ENCODE results near the gene ITSN1.
A peak's percentile ranks its signal among the peaks of the same experiment; 100 is the strongest.

The ITSN1 gene

GRCh38 chr21:33940164-33940880 lies 298.0 kb downstream of the ITSN1 start:
- DNase-seq = no peak

GRCh38 chr21:33940881-33941245 lies 298.6 kb downstream of the ITSN1 start:
- DNase-seq = no peak

DNA sequence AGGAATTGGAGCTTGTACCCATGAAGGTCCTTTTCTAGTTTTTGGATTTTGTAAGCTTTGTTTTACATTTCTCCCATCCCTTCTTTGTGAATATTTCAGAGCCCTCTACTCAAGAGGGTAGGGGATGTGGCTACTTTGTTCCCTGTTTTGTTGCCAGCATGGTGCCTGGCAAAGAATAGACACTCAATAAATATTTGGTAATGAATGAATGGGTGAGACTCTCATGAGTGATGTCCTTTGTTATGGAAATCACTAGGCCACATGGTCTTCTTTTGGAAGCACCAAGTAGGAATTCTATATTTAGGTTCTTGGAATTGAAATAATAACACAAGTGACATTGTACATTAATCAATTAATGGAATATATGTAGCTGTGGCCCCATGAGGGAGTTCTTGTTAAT lies 300.1 kb downstream of the ITSN1 start:
- DNase-seq = no peak

DNA sequence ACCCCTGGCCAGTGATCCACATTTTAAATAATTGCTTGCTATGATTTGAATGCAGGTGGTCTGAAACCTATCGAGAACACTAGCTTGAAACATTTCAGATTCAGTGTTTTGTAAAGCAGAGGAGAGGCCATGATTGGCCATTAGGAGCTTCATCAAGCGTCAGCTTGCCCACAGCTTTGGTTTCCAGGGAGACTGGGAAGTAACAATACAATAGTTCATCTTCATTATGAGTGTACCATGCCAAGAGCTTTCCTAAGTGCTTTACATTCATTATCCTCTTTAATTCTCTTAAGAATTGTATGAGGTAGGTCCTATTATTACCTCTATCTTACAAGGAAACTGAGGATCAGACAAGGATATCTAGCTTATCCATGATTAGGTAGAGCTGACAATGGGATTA lies 301.0 kb downstream of the ITSN1 start:
- DNase-seq = no peak

DNA sequence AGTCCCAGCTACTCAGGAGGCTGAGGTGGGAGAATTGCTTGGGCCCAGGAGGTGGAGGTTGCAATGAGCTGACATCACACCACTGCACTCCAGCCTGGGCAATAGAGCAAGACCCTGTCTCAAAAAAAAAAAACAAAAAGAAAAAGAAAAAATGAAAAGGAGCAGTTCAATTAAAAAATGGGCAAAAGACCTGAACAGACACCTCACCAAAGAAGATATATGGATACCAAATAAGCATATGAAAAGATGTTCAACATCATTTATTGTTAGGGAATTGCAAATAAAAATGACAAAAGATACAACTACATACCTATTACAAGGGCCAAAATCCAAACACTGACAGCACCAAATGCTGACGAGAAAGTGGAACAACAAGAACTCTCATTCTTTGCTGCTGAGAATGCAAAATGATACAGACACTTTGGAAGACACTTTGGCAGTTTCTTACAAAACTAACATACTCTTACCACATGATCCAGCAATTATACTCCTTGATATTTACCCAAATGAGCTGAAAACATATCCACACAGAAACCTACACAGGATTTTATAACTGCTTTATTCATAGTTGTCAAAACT lies 302.0 kb downstream of the ITSN1 start:
- no peak for DNase-seq

GRCh38 chr21:33945652-33946270 lies 303.5 kb downstream of the ITSN1 start:
- DNase-seq = no peak

GRCh38 chr21:33947451-33948095 lies 305.3 kb downstream of the ITSN1 start:
- peak; percentile 67 for DNase-seq

GRCh38 chr21:33948096-33948950 lies 306.0 kb downstream of the ITSN1 start:
- DNase-seq = peak; percentile 53

- no peak for DNase-seq
Measured at GRCh38 chr21:33948951-33949444, 306.7 kb downstream of the ITSN1 start.

All from left hindlimb (tissue), 1 donor.